ENCODE data around the gene AUTS2. TPM values are rescaled to one million over a fixed set of nuclear protein-coding genes. Genes with fewer than 3 reads are reported as not detected.

The AUTS2 gene
- polyA plus RNA-seq, 1 donor: 80.7 TPM

DNA sequence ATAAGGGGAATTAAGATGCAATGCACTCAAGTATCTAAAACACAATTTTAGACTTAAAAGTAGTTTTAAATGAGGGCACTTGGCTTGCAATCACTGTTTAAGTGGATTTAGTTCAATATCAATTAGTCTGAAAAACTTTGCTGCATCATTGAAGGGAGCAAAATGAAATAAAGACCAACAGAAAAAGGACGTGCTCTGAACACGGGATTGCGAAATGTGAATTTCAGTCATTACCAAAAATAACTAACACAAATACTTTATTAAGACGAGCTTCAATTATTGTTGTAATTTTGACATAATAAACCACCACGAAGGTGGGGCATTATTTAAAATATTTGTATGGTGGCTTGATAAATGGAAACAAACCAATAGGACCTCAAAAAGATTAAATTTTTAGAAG lies 1171.9 kb downstream of the AUTS2 start:
- DNase-seq (ENCODE audit: low read depth): no peak

DNA sequence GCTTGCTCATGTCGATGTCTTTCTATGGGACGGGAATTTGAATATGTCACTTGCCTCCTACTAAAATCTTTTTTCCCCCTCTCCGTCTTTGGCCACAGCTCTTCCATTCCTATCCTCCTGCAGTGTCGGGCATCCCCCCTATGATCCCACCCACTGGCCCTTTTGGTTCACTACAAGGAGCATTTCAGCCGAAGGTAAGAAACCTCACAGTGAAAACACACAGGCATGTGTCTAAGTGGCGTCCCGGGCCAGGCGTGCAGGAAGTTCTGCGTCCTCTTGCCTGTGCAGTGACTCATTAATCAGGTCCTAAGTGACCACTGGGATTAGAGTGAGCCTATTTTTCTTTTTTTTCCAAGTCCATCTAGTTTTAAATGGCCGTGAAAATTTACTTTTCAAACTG lies 1173.2 kb downstream of the AUTS2 start:
- DNase-seq (ENCODE audit: low read depth): no peak

GRCh38 chr7:70772891-70773290 lies 1174.6 kb downstream of the AUTS2 start:
- no peak for DNase-seq (ENCODE audit: low read depth)

- no peak for DNase-seq (ENCODE audit: low read depth)
These were observed 1175.1 kb downstream of the AUTS2 start for GRCh38 chr7:70773406-70773805.

- no peak for DNase-seq (ENCODE audit: low read depth)
These were observed 1176.8 kb downstream of the AUTS2 start for GRCh38 chr7:70774950-70775527.

- no peak for DNase-seq (ENCODE audit: low read depth)
These were observed 1177.4 kb downstream of the AUTS2 start for GRCh38 chr7:70775570-70776156.

- DNase-seq (ENCODE audit: low read depth): no peak
These were observed 1178.4 kb downstream of the AUTS2 start for GRCh38 chr7:70776627-70777101.

GRCh38 chr7:70777251-70777650 lies 1179.0 kb downstream of the AUTS2 start:
- DNase-seq (ENCODE audit: low read depth): no peak

GRCh38 chr7:70778585-70778984 lies 1180.3 kb downstream of the AUTS2 start:
- no peak for DNase-seq (ENCODE audit: low read depth)

DNA sequence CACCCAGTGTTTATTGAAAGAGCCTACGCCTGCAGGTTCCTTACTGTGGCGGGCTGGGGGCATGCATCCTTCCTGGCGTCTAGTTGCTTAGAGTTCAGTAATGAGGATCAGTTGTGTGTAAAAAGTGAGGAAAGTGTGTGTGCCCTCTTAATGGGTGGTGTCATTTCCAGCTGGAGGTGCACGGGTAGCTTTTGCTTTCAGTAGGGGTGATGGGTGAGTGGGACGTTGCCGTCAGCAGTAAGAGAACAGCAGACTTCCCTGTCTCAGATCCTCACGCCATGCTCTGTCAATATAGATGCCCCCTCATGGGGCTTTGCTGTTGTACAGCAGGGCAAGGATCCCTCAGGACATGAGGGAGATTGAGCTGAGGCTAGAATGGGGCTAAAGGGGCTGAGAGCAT lies 1181.0 kb downstream of the AUTS2 start:
- no peak for DNase-seq (ENCODE audit: low read depth)

GRCh38 chr7:70781922-70782311 lies 1183.6 kb downstream of the AUTS2 start:
- no peak for DNase-seq (ENCODE audit: low read depth)

DNA sequence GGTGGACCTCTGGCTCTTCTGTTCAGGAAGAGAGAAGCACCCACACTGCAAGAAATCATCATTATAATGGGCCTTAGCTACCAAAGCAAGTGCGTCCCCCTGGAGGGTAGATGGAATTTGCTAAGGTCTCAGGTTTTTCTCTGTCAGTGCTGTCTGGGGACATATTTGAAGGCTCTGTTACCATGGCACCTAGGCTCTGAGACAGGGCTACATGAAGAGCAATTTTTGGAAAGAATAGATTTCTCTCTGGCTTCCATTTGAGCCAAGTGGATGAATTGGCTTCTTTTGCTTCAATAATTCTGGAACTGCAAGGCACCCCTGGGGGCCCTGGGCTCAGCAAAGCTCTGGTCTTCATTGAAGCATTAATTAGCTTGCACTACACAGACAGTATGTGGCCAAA lies 1184.5 kb downstream of the AUTS2 start:
- DNase-seq (ENCODE audit: low read depth): no peak

GRCh38 chr7:70785427-70785826 lies 1187.2 kb downstream of the AUTS2 start:
- no peak for DNase-seq (ENCODE audit: low read depth)

DNA sequence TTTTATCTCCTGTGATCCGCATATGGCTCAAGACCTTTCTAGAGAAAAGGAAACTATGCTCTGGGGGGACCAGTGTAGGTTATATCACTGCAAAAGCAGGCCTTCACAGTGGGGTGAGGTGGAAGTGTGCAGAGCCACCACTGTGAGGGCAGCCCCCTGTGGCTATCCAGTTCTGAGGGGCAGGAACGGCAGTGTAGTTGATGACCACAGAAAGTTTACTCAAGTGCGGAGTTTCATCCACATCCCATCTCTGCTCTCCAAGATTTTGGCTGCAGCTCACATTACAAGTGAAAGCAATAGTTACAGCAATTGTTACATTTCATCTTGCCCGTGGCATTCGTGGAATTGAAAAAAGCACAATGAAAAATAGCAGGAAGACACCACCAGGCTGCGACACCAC lies 1187.8 kb downstream of the AUTS2 start:
- DNase-seq (ENCODE audit: low read depth): no peak

DNA sequence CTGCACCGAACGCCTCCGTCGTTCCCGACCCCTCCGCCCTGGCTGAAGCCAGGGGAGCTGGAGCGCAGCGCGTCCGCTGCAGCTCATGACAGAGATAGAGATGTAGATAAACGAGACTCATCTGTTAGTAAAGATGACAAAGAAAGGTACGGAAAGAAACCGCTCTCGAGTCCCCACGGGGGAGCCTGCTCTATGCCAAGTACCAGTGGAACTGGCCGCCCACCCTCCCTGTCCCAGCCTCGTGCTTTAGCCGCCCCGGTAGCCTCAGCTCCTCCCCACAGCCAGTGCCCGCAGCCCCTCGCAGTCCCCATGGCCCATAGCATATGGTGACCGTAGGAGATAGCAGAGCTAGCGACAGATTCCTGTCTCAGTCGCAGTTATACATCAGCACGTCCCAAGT lies 1189.0 kb downstream of the AUTS2 start:
- DNase-seq (ENCODE audit: low read depth): no peak

GRCh38 chr7:70787771-70788170 lies 1189.5 kb downstream of the AUTS2 start:
- no peak for DNase-seq (ENCODE audit: low read depth)

- DNase-seq (ENCODE audit: low read depth): no peak
These were observed 1190.0 kb downstream of the AUTS2 start for GRCh38 chr7:70788276-70788675.

GRCh38 chr7:70789481-70790214 lies 1191.4 kb downstream of the AUTS2 start:
- DNase-seq (ENCODE audit: low read depth): no peak

GRCh38 chr7:70790215-70791073 lies 1192.2 kb downstream of the AUTS2 start:
- DNase-seq (ENCODE audit: low read depth): no peak

GRCh38 chr7:70791341-70791740 lies 1193.1 kb downstream of the AUTS2 start:
- DNase-seq (ENCODE audit: low read depth): no peak

- no peak for DNase-seq (ENCODE audit: low read depth)
These were observed 1194.8 kb downstream of the AUTS2 start for GRCh38 chr7:70793060-70793459.

- DNase-seq (ENCODE audit: low read depth): no peak
These were observed 1195.5 kb downstream of the AUTS2 start for GRCh38 chr7:70793821-70794220.

All from forelimb muscle (tissue), 1 donor.